ENCODE measurements around the gene HOXB2.

HOXB2 gene

DNA sequence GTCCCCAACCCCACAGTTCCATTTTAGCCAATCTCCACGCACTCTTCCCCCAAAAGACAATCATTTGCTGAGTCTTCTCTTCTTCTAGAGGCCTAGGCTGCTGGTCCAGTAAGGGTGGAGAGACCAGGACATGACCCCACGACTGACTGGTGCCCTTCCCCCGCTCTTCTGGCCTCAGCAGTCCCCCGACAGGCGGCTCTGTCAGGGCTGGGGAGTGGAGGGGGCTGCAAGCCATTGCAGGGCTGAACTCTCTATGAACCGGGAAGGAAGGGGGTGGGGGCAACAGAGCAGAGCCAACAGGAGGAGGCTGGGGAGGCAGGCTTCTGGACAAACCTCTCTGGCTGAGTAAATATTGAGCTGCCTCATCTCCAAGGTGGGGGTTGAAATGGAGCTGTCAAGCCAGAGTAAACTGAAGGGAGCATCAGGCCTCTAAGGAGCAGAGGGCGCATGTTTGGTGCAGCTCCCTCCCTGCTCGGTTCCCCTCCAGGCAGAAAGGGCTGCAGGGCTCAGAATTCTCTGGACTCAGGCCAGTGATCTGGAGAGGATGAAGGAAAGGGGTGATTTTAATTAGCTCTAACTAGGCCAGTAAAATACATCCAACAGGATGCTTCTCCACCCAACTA is 22.8 kb downstream of the HOXB2 start:
- H3K27me3 ChIP-seq (ENCODE audit: control insufficient read depth, insufficient read depth, low read length) = peaks cover 60% of the 10 kb centered on the region

DNA sequence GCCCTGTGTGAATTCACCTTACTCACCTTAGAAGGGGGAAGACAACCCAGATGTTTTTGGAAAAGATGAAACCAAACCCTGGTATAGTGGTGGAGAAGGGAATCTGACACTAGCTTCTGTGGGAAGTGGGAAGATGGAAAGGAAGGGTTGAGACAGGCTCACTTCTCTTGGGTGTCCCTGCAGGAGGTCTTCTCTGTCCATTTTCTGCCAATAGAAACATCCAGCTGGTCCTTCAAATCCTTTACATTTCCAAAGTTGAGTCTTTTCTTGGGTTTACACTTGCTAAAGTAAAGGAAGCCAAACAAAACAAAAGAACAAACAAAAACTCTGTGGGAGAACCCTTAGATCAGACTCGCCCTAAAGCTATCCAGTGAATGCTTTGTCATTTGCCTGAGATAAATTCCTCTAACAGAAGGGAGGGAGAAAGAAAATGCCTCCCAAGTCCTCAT is 24.3 kb downstream of the HOXB2 start:
- Histone ChIP-seq H3K4me1 (ENCODE audit: control insufficient read depth, insufficient read depth, low read length) (peaks cover 48% of the 10 kb centered on the region), H3K4me3 (ENCODE audit: low read depth, low read length) (0 out of 2 replicates have a peak overlapping the region, but pooled peaks have one; percentile 4), H3K9ac (ENCODE audit: low read length) (peak overlapping the region; percentile 37), H3K27me3 (ENCODE audit: control insufficient read depth, insufficient read depth, low read length) (peaks cover 47% of the 10 kb centered on the region), H3K36me3 (ENCODE audit: control insufficient read depth, insufficient read depth, low read length) (no peaks in the 10 kb centered on the region), H3K27ac (ENCODE audit: low read depth, low read length) (peak overlapping the region; percentile 46; the same call in 1 of the 2 replicates), H3K9me3 (ENCODE audit: control insufficient read depth, insufficient read depth, low read depth, low read length) (no peaks in the 10 kb centered on the region)

More for the DNA sequence above, 22.8 kb downstream of the HOXB2 start:
- Histone ChIP-seq H3K9me3 (ENCODE audit: control insufficient read depth, insufficient read depth, low read depth, low read length) (no peaks in the 10 kb centered on the region), H3K9ac (ENCODE audit: low read length) (no peak overlapping the region), H3K27ac (ENCODE audit: low read depth, low read length) (peak overlapping the region; percentile 3; the same call in 1 of the 2 replicates), H3K4me1 (ENCODE audit: control insufficient read depth, insufficient read depth, low read length) (peaks cover 47% of the 10 kb centered on the region), H3K4me3 (ENCODE audit: low read depth, low read length) (0 out of 2 replicates have a peak overlapping the region, but pooled peaks have one; percentile 2), H3K36me3 (ENCODE audit: control insufficient read depth, insufficient read depth, low read length) (no peaks in the 10 kb centered on the region)

DNA sequence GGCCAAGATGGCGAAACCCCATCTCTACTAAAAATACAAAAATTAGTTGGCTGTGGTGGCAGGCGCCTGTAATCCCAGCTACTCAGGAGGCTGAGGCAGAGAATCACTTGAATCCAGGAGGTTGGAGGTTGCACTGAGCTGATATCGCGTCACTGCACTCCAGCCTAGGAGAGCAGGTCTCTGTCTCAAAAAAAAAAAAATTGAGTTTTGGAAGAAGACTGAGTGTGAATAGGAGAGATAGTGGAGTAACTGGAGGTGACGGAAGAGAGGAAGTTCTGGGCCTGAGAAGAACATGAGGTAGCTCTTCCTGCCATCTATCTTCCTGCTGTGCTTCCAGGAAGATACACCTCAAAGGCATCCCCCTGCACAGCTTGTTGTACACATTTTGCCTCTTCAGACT is 25.5 kb downstream of the HOXB2 start:
- no peaks in the 10 kb centered on the region for H3K36me3 ChIP-seq (ENCODE audit: control insufficient read depth, insufficient read depth, low read length)
- peaks cover 36% of the 10 kb centered on the region for H3K27me3 ChIP-seq (ENCODE audit: control insufficient read depth, insufficient read depth, low read length)
- H3K4me3 ChIP-seq (ENCODE audit: low read depth, low read length) = no peak overlapping the region
- H3K4me1 ChIP-seq (ENCODE audit: control insufficient read depth, insufficient read depth, low read length) = peaks cover 54% of the 10 kb centered on the region
- H3K27ac ChIP-seq (ENCODE audit: low read depth, low read length) = no peak overlapping the region
- H3K9ac ChIP-seq (ENCODE audit: low read length) = no peak overlapping the region
- H3K9me3 ChIP-seq (ENCODE audit: control insufficient read depth, insufficient read depth, low read depth, low read length) = no peaks in the 10 kb centered on the region

DNA sequence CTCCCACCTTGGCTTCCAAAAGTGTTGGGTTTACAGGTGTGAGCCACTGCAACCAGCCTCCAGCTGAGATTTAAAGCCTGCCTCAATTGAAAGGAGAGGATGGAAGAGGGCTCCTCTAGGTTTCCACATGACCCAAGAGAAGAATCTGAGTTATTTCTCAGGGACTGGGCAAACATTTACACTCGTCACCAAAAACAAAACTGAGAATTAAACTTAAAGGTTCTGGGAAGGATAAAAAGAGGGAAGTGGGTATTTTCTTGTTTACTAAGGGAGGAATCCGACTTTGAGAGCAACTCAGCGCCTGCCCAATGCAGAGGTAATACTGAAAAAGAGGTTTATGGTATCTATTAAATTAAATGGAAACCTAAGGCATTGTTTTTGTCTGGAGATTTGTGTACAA is 27.4 kb downstream of the HOXB2 start:
- H3K27me3 ChIP-seq (ENCODE audit: control insufficient read depth, insufficient read depth, low read length) = peaks cover 16% of the 10 kb centered on the region; the same call in 1 of the 2 replicates
- H3K36me3 ChIP-seq (ENCODE audit: control insufficient read depth, insufficient read depth, low read length) = no peaks in the 10 kb centered on the region
- H3K27ac ChIP-seq (ENCODE audit: low read depth, low read length) = no peak overlapping the region
- no peak overlapping the region for H3K4me3 ChIP-seq (ENCODE audit: low read depth, low read length)
- H3K4me1 ChIP-seq (ENCODE audit: control insufficient read depth, insufficient read depth, low read length) = peaks cover 63% of the 10 kb centered on the region
- no peak overlapping the region for H3K9ac ChIP-seq (ENCODE audit: low read length)
- no peaks in the 10 kb centered on the region for H3K9me3 ChIP-seq (ENCODE audit: control insufficient read depth, insufficient read depth, low read depth, low read length)

DNA sequence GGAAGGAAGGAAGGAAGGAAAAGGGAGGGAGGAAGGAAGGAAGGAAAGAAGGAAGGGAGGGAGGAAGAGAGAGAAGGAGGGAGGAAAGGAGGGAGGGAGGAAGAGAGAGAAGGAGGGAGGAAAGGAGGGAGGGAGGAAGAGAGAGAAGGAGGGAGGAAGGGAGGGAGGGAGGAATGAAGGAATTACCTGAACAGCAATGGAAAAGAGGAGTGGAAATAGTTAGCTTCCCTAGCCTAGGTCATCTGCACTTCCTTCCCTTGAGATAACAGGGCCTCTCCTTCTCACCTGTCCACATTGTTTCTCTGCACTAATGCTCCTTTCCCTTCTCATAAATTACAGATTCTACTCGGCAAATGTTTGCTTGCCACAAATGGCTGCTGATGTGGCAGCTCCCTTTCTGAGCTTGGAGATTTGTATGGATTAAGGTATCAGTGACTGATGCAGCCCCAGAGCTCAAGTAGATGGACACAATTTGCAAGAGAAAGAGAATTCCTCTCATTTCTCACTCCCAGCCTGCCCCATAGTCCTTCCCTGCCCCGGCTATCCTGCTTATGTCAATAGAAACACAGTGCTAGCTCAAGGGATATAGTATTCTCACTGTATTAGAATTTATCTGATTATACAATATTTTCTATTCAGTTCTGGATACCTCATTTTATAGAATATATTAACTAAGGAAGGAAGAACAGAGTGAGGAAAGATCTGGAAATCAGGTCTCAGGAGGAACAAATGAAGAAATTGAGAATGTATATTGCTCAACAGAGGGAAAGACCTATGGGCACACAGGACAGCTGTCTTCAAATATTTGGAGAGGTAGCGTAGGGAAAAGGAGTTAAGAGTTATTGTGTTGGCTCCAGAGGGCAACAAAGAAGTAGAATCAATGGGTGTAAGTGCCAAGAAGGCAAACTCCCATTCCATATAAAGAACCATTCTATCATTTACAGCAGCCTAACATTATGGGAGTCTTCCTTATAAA is 28.7 kb downstream of the HOXB2 start:
- H3K4me3 ChIP-seq (ENCODE audit: low read depth, low read length) = peak overlapping the region; percentile 25; the same call in 1 of the 2 replicates
- no peak overlapping the region for H3K27ac ChIP-seq (ENCODE audit: low read depth, low read length)
- peaks cover 50% of the 10 kb centered on the region for H3K4me1 ChIP-seq (ENCODE audit: control insufficient read depth, insufficient read depth, low read length)
- no peaks in the 10 kb centered on the region for H3K36me3 ChIP-seq (ENCODE audit: control insufficient read depth, insufficient read depth, low read length)
- H3K27me3 ChIP-seq (ENCODE audit: control insufficient read depth, insufficient read depth, low read length) = peaks cover 4% of the 10 kb centered on the region; the same call in 1 of the 2 replicates
- no peaks in the 10 kb centered on the region for H3K9me3 ChIP-seq (ENCODE audit: control insufficient read depth, insufficient read depth, low read depth, low read length)
- H3K9ac ChIP-seq (ENCODE audit: low read length) = no peak overlapping the region

DNA sequence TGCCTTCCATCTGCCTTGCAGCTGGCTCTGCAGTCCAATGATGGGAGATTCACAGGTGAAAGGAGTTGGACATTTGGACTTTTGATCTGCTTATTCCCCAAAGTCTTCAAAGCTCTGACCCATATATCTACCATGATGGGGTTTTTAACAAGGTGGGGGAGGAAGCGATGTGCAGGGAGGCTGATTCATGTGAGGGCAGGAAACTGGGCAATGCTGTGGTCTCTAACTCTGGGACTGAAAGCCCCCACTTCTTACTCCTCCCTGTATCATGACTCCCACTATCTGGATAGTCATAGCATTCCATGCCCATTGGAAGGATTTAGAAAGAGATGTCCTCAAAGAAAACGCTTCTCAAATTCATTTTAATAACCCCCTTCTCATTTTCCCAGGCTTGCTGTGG is 30.4 kb downstream of the HOXB2 start:
- H3K9me3 ChIP-seq (ENCODE audit: control insufficient read depth, insufficient read depth, low read depth, low read length) = no peaks in the 10 kb centered on the region
- H3K27me3 ChIP-seq (ENCODE audit: control insufficient read depth, insufficient read depth, low read length) = peaks cover 1% of the 10 kb centered on the region; the same call in 1 of the 2 replicates
- H3K36me3 ChIP-seq (ENCODE audit: control insufficient read depth, insufficient read depth, low read length) = no peaks in the 10 kb centered on the region
- no peak overlapping the region for H3K27ac ChIP-seq (ENCODE audit: low read depth, low read length)
- H3K4me3 ChIP-seq (ENCODE audit: low read depth, low read length) = no peak overlapping the region
- peaks cover 39% of the 10 kb centered on the region for H3K4me1 ChIP-seq (ENCODE audit: control insufficient read depth, insufficient read depth, low read length)
- no peak overlapping the region for H3K9ac ChIP-seq (ENCODE audit: low read length)

DNA sequence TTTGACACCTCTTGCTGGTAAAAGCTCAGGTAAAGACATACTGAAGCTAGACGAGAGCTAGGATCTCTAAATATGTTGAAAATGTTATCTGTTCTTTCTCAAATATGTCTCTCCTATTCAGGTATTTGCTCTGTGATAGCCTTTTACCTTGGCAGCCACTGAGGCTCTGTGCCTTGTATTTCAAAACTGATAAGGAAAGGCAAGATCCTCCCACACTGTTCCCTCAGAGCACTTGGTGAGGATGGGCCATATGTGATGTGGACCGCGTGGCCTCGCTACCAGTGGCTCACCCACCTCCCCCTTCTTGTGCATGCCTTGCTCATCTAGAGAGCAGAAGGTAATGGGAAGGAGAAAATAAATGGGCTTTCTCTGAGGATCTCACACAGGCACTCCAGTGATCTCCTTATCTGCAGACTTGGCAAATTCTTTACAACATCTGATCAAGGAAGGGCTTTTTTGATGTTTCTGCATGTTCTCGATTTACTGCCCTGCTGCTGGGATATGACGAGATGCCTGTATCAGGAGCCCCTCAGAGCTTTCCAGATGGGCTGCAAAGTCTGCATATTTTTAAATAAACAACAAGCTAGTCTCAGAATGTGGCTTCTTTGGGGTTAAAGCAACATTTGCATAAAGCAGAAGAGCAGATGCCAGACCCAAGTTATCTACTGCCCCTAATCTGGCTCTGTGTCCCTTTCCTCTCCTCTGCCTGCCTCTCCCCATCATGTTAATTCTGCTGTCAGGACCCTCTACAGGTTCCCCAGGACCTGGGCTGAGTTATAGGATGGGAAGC is 31.0 kb downstream of the HOXB2 start:
- H3K36me3 ChIP-seq (ENCODE audit: control insufficient read depth, insufficient read depth, low read length) = no peaks in the 10 kb centered on the region
- no peaks in the 10 kb centered on the region for H3K9me3 ChIP-seq (ENCODE audit: control insufficient read depth, insufficient read depth, low read depth, low read length)
- no peak overlapping the region for H3K27ac ChIP-seq (ENCODE audit: low read depth, low read length)
- peaks cover 37% of the 10 kb centered on the region for H3K4me1 ChIP-seq (ENCODE audit: control insufficient read depth, insufficient read depth, low read length)
- H3K9ac ChIP-seq (ENCODE audit: low read length) = no peak overlapping the region
- H3K4me3 ChIP-seq (ENCODE audit: low read depth, low read length) = no peak overlapping the region
- H3K27me3 ChIP-seq (ENCODE audit: control insufficient read depth, insufficient read depth, low read length) = no peaks in the 10 kb centered on the region; the same call in 1 of the 2 replicates

DNA sequence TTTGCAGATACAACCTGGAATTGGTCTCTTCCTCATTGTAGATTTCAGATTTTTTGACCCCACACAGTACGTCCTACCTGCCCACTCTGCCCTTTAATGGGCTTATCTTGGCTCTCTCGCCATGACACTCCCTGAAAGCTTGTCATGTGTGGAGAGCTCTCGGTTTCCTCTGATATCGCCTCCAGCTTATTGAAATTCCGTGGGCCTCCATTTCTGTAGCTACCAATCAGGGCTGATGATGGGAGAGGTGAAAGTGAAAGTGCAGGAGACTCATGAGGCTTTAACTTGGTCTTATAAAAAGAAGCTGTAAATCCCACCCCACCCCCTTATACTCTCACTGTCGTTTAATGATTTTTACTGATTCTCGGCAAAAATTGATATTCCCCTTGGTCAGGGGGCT is 31.8 kb downstream of the HOXB2 start:
- Histone ChIP-seq H3K4me3 (ENCODE audit: low read depth, low read length) (no peak overlapping the region), H3K9ac (ENCODE audit: low read length) (no peak overlapping the region), H3K36me3 (ENCODE audit: control insufficient read depth, insufficient read depth, low read length) (no peaks in the 10 kb centered on the region), H3K9me3 (ENCODE audit: control insufficient read depth, insufficient read depth, low read depth, low read length) (no peaks in the 10 kb centered on the region), H3K27ac (ENCODE audit: low read depth, low read length) (no peak overlapping the region), H3K4me1 (ENCODE audit: control insufficient read depth, insufficient read depth, low read length) (peaks cover 37% of the 10 kb centered on the region), H3K27me3 (ENCODE audit: control insufficient read depth, insufficient read depth, low read length) (no peaks in the 10 kb centered on the region; the same call in 1 of the 2 replicates)

DNA sequence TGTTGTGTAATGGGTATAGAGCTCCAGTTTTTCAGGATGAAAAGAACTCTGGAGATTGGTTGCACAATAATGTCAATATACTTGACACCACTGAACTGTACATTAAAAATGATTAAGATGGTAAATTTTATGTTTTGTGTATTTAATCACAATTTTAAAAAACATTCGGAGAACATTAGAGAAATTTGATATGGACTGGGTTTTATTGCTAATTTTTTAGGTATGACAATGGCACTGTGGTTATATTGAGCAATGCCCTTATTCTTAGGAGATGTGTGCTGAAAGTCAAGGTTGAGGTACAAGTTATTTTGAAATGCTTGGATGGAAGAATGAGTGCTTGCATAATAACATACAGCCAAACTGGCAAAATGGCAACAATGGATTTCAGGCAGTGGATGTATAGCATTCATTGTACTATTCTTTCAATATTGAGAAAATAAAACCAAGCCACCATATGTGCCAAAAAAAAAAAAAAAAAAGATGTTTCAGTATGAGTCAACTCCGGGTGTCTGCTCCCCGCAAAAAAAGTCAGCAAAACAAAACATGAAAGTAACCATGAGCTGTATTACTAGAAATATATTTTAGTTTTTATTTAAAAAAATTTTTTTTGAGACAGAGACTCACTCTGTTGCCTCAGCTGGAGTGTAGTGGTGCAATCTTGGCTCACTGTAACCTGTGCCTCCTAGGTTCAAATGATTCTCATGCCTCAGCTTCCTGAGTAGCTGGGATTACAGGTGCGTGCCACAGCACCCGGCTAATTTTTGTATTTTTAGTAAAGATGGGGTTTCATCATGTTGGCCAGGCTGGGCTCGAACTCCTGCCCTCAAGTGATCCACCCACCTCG is 33.9 kb downstream of the HOXB2 start:
- Histone ChIP-seq H3K4me1 (ENCODE audit: control insufficient read depth, insufficient read depth, low read length) (peaks cover 29% of the 10 kb centered on the region), H3K9me3 (ENCODE audit: control insufficient read depth, insufficient read depth, low read depth, low read length) (no peaks in the 10 kb centered on the region), H3K27me3 (ENCODE audit: control insufficient read depth, insufficient read depth, low read length) (peaks cover 3% of the 10 kb centered on the region; the same call in 1 of the 2 replicates), H3K27ac (ENCODE audit: low read depth, low read length) (no peak overlapping the region), H3K36me3 (ENCODE audit: control insufficient read depth, insufficient read depth, low read length) (no peaks in the 10 kb centered on the region), H3K4me3 (ENCODE audit: low read depth, low read length) (no peak overlapping the region), H3K9ac (ENCODE audit: low read length) (no peak overlapping the region)

DNA sequence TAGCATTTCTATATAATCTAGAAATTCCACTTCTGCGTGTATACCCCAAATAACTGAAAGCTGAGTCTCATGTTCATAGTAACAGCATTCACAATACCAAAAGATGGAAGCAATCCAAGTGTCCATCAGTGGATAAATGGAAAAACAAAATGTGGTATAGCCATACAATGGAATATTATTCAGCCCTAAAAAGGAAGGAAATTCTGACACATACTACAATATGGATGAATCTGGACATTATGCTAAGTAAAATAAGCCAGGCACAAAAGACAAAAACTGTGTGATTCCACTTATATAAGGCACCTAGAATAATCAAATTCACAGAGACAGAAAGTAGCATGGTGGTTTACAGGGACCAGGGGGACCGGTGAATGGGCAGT is 34.5 kb downstream of the HOXB2 start:
- Histone ChIP-seq H3K36me3 (ENCODE audit: control insufficient read depth, insufficient read depth, low read length) (no peaks in the 10 kb centered on the region), H3K27me3 (ENCODE audit: control insufficient read depth, insufficient read depth, low read length) (peaks cover 3% of the 10 kb centered on the region; the same call in 1 of the 2 replicates), H3K4me1 (ENCODE audit: control insufficient read depth, insufficient read depth, low read length) (peaks cover 33% of the 10 kb centered on the region), H3K9ac (ENCODE audit: low read length) (no peak overlapping the region), H3K4me3 (ENCODE audit: low read depth, low read length) (no peak overlapping the region), H3K27ac (ENCODE audit: low read depth, low read length) (no peak overlapping the region), H3K9me3 (ENCODE audit: control insufficient read depth, insufficient read depth, low read depth, low read length) (no peaks in the 10 kb centered on the region)
